SIG-M5 treated with dmso at 0.1 percent for 504 hours (cell line): ENCODE data around the gene KCNQ2.
"Not testable (repeated sequence)": the region's sequence is repeated elsewhere in the genome, so short reads cannot be mapped to it uniquely, and the experiment has no call there.

Experiments
- DNase-seq: peaks from one replicate; lab custom pipeline; 2025; ENCODE audit not compliant: unreplicated experiment; lab: John Stamatoyannopoulos, UW

KCNQ2 gene

GRCh38 chr20:63491078-63491477 is 18.6 kb upstream of the KCNQ2 start:
- no peak for DNase-seq

GRCh38 chr20:63490416-63490815 is 18.0 kb upstream of the KCNQ2 start:
- no peak for DNase-seq

GRCh38 chr20:63488315-63489251 is 16.1 kb upstream of the KCNQ2 start:
- DNase-seq = no peak

GRCh38 chr20:63487781-63488241 is 15.4 kb upstream of the KCNQ2 start:
- DNase-seq = no peak

- no peak for DNase-seq
Observed at GRCh38 chr20:63487116-63487764, 14.8 kb upstream of the KCNQ2 start.

GRCh38 chr20:63486300-63486855 is 13.9 kb upstream of the KCNQ2 start:
- DNase-seq = no peak

- DNase-seq = no peak
Observed at GRCh38 chr20:63484651-63485403, 12.4 kb upstream of the KCNQ2 start.

- no peak for DNase-seq
Observed at GRCh38 chr20:63484236-63484635, 11.8 kb upstream of the KCNQ2 start.

- DNase-seq = no peak
Observed at GRCh38 chr20:63483834-63484233, 11.4 kb upstream of the KCNQ2 start.

- DNase-seq = no peak
Observed at GRCh38 chr20:63482021-63482587, 9.6 kb upstream of the KCNQ2 start.

- DNase-seq = no peak
Observed at GRCh38 chr20:63481503-63481902, 9.0 kb upstream of the KCNQ2 start.

GRCh38 chr20:63479695-63480419 is 7.4 kb upstream of the KCNQ2 start:
- DNase-seq = not testable (repeated sequence)

GRCh38 chr20:63478346-63479302 is 6.2 kb upstream of the KCNQ2 start:
- no peak for DNase-seq

- DNase-seq = no peak
Observed at GRCh38 chr20:63477944-63478343, 5.5 kb upstream of the KCNQ2 start.

- no peak for DNase-seq
Observed at GRCh38 chr20:63477061-63477616, 4.7 kb upstream of the KCNQ2 start.

GRCh38 chr20:63475209-63475608 is 2.8 kb upstream of the KCNQ2 start:
- DNase-seq = peak; percentile 27

- DNase-seq = no peak
Observed at GRCh38 chr20:63473555-63474449, 1.3 kb upstream of the KCNQ2 start.
